ENCODE results near the gene HTR3E.

Gene HTR3E

GRCh38 chr3:184156522-184156955, 59.7 kb downstream of the HTR3E start:
- no peak for DNase-seq
